Kidney epithelial cell (primary cell): ENCODE data around the gene GREB1. TPM values are rescaled to one million over a fixed set of nuclear protein-coding genes. Genes with fewer than 3 reads are reported as not detected.

Source experiments
- DNase-seq: peaks from one replicate; pipeline ENCODE4 v3.0.0-alpha.2; 2010; ENCODE audit warnings: low read depth
- H3K27me3 ChIP-seq: 2 replicates; pipeline ENCODE4 v1.6.0; 2011; ENCODE audit warnings: low read length; ENCODE audit not compliant: control insufficient read depth, insufficient read depth
- H3K36me3 ChIP-seq: 2 replicates; pipeline ENCODE4 v1.5.1; 2011; ENCODE audit warnings: low read length; ENCODE audit not compliant: control insufficient read depth, insufficient read depth
- H3K4me3 ChIP-seq: 2 replicates; pipeline ENCODE4 v1.5.1; 2011; ENCODE audit warnings: low read depth, mild to moderate bottlenecking, control low read depth, low read length
- total RNA-seq: library from RNA; depleted of rRNA; stranded (reverse); fragments of >200 nt; gene quantifications from 2 replicates; pipeline ENCODE4 v1.2.3, GENCODE V29; 2015
- TF ChIP-seq, protein P1 (sequence below): IDR thresholded peaks from 2 replicates; pipeline ENCODE4 v1.5.1; 2011; ENCODE audit warnings: mild to moderate bottlenecking, moderate library complexity, low read length, control low read depth, inconsistent platforms; ENCODE audit not compliant: insufficient read depth, poor library complexity, severe bottlenecking

GREB1 gene
- total RNA-seq, 1 donor from 2014 or later, result 2.8 TPM

DNA sequence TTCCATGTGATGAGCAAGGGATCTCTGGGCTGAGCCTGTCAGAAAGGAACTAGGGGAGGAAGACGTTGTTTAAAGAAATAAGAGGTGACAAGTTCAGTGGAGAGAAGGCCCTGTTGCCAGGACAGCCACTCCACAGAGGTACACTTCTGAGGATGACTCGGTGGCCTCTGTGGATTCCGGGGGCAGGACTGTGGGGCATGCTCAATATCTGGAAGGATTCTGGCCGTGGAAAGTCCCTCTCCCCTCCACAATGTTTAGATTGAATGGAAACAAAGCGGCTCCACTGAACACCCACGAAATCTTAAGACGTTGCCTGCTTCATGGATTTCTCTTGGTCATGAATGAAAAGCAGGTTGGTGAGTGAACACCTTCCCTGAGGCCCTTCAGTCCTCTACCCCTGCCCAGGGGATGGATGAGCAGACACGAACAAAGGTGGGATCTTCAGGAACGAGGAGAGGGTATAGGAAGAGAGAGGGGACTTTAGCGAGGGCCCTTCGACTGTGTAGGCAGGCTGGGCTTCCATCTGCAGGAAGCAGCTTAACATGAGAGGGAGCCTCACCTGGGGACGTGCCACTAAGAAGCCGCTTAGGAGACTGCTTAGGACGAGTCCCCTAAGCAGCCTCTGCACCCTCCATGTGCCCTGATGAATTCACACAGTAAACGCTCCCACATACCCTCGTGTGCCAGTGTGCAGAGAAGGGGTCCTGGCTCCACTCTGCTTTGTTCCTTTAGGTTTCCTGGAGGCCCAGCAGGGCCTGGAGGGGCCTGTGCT is 134.2 kb downstream of the GREB1 start:
- no peak for DNase-seq
- peaks cover 7% of the 10 kb centered on the region for H3K27me3 ChIP-seq

DNA sequence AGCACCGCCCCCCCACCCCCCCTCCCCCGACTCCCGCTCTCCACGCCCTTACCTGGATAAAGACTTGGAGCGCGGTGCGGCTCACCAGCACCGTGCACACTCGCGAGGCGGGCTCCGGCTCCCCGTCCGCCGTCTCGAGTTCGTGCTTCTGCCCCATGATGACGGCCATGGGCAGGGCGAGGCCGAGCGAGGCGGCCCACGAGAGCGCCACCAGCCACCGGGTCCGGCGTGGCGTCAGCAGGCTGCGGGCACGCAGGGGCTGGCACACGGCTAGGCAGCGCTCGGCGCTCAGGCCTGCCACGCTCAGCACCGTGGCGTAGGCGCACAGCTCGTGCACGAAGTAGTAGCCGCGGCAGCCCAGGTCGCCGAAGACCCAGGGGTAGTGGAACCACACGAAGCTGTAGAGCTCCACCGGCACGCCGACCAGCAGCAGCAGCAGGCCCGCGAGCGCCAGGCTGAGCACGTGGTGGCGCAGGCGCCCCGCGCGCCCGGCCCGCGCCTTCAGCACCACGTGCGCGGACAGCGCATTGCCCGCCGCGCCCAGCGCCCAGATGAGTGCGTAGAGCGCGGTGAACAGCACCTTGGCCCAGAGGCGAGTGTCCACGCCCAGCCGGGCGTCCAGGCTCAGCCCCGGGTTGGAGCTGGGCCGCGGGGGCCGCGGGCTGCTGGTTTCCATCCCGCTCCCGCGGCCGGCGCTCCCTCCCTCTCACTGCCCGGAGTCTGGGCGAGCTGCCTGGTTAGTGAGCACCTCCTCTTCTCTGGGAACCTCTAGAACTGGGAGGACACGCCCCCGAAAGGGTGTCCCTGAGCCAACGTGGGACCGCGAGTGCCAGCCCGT is 135.8 kb downstream of the GREB1 start, which contains the start of gene NTSR2:
TSS of gene NTSR2 (minus strand) at position 742 of the 838 bp plus-strand sequence. CDS start at position 676, 66 bp downstream.
- H3K4me3 ChIP-seq, result no peak within 1 kb of the TSS
- TF ChIP-seq, protein P1, sequence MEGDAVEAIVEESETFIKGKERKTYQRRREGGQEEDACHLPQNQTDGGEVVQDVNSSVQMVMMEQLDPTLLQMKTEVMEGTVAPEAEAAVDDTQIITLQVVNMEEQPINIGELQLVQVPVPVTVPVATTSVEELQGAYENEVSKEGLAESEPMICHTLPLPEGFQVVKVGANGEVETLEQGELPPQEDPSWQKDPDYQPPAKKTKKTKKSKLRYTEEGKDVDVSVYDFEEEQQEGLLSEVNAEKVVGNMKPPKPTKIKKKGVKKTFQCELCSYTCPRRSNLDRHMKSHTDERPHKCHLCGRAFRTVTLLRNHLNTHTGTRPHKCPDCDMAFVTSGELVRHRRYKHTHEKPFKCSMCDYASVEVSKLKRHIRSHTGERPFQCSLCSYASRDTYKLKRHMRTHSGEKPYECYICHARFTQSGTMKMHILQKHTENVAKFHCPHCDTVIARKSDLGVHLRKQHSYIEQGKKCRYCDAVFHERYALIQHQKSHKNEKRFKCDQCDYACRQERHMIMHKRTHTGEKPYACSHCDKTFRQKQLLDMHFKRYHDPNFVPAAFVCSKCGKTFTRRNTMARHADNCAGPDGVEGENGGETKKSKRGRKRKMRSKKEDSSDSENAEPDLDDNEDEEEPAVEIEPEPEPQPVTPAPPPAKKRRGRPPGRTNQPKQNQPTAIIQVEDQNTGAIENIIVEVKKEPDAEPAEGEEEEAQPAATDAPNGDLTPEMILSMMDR, result no peak
- H3K36me3 ChIP-seq, result peaks cover 1% of the 10 kb centered on the region
- DNase-seq, result no peak
- H3K27me3 ChIP-seq, result peaks cover 11% of the 10 kb centered on the region

More for the DNA sequence above, 134.2 kb downstream of the GREB1 start:
- TF ChIP-seq, protein P1, result no peak
- H3K4me3 ChIP-seq, result no peak overlapping the region
- peaks cover 1% of the 10 kb centered on the region for H3K36me3 ChIP-seq

DNA sequence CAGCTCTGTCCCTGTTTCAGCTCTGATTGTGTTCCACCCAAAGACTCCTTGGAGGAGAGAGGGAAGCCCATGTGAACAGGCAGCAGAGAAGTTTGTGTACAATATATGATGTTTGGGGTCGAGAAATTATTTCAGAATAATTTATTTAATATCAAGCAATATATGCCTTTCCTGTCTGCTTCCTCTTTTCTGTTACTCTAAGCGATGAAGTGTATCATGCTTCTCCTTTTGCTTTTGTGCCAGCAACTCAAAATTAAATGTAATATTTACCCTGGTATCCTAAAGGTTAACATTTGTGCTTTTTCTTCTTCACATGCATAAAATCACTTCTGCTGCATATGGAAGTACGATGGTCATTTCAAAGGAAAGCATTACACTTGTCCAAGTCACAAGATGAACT is 138.6 kb downstream of the GREB1 start:
- Histone ChIP-seq H3K36me3 (peaks cover 1% of the 10 kb centered on the region), H3K27me3 (peaks cover 26% of the 10 kb centered on the region), H3K4me3 (no peak overlapping the region)
- TF ChIP-seq, protein P1, result no peak
- no peak for DNase-seq

DNA sequence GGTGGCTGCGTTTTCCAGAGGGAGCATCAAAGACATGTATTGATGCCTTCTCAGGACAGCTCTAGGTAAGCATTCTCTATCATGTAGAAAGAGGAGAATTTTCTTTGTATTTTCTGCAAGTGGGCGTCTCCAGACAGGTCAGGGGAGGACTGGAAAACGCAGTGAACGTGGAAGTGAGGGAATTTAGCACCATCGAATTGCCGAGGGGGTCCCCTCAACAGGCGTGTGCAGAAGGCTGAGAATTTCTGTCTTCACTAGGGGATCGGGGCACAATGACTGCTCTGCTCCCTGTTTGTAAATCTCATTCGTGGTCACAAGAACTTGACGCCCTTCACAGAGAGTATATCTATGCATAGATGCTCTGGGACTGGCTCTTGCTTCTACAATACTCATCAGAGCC is 141.1 kb downstream of the GREB1 start:
- Histone ChIP-seq H3K36me3 (peaks cover 1% of the 10 kb centered on the region), H3K4me3 (no peak overlapping the region), H3K27me3 (peaks cover 40% of the 10 kb centered on the region)
- TF ChIP-seq, protein P1, result no peak
- DNase-seq, result no peak

DNA sequence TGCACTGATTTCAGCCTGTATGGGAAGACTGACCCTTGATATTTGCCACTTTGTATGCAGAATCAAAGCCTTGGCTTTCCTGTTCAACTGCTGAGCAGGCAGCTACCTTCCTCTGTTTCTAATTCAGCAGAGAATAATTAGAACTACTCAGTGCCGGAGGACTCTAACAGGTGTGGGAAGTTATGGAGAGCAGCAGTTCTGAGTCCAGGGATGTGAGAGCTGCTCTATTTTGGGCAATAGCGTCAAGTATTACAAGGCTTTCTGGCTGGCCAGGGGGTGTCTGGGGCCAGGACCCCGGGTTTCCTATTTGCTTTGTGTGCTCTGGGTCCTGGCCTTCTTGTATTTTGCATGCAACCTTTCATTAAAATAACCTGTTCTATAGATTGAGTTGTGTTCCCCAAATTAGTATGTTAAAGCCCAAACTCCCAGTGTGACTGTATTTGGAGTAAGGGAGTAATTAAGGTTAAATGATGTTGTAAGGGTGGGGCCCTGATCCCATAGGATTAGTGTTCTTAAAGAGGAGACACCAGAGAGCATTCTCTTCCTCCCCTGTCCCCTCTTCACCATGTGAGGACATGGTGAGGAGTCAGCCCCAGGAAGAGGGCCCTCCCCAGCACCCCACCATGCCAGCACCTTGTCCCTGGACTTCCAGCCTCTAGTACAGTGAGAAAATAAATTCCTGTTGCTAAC is 141.7 kb downstream of the GREB1 start:
- no peaks in the 10 kb centered on the region for H3K36me3 ChIP-seq
- no peak for DNase-seq
- H3K4me3 ChIP-seq, result no peak overlapping the region
- TF ChIP-seq, protein P1, result no peak
- H3K27me3 ChIP-seq, result peaks cover 34% of the 10 kb centered on the region
